CD14-positive monocyte (primary cell): ENCODE results near the gene RELT. TPM values are rescaled to one million over a fixed set of nuclear protein-coding genes. Genes with fewer than 3 reads are reported as not detected.
A peak's percentile ranks its signal among the peaks of the same experiment; 100 is the strongest.

Experiments
- DNase-seq, 3 donors: peaks; one replicate each; pipeline ENCODE4 v3.0.0-alpha.2; 2011 to 2022
- H2AFZ ChIP-seq: 2 replicates; pipeline ENCODE4 v1.6.0; 2012; ENCODE audit warnings: mild to moderate bottlenecking, low read depth, low read length, inconsistent platforms; ENCODE audit not compliant: insufficient read depth, poor library complexity, severe bottlenecking
- H3K27ac ChIP-seq, 2 donors: 1 replicate in 1 of 2; 2 replicates in 1 of 2; pipeline ENCODE4 v1.5.1; 2012 to 2013; ENCODE audit warnings: low read length in 2 of 2, control low read depth in 1 of 2, inconsistent platforms in 1 of 2, low read depth in 1 of 2, mild to moderate bottlenecking in 1 of 2
- H3K27me3 ChIP-seq, 2 donors: one replicate each; pipeline versions ENCODE4 v1.6.0 to v1.6.1; 2011 to 2013; ENCODE audit warnings: low read length in 2 of 2; ENCODE audit not compliant: control insufficient read depth in 2 of 2, insufficient read depth in 2 of 2
- H3K36me3 ChIP-seq, 2 donors: replicated peaks in 1 of 2; 1 replicate in 1 of 2; 2 replicates in 1 of 2; pipeline versions ENCODE4 v1.5.1 to v1.6.1; 2012 to 2013; ENCODE audit warnings: low read length in 2 of 2, control low read depth in 1 of 2, inconsistent platforms in 1 of 2, mild to moderate bottlenecking in 1 of 2; ENCODE audit not compliant: insufficient read depth in 2 of 2, control insufficient read depth in 1 of 2
- H3K4me1 ChIP-seq, 2 donors: 1 replicate in 1 of 2; 2 replicates in 1 of 2; pipeline versions ENCODE4 v1.5.1 to v1.6.1; 2012 to 2013; ENCODE audit warnings: low read length in 2 of 2, control low read depth in 1 of 2, inconsistent platforms in 1 of 2, mild to moderate bottlenecking in 1 of 2, moderate library complexity in 1 of 2; ENCODE audit not compliant: insufficient read depth in 2 of 2, control insufficient read depth in 1 of 2
- H3K4me2 ChIP-seq: replicated peaks from 2 replicates; pipeline ENCODE3; 2012; ENCODE audit warnings: low read length, moderate library complexity, mild to moderate bottlenecking; ENCODE audit not compliant: poor library complexity, severe bottlenecking; ENCODE audit errors: extremely low read depth
- H3K4me3 ChIP-seq, 3 experiments: fragments of 200-600 bp in 1 of 3; sonication (generic) in 1 of 3; replicated peaks in 1 of 3; 1 replicate in 2 of 3; 2 replicates in 1 of 3; pipeline ENCODE4 v1.5.1; 2011 to 2013; ENCODE audit warnings: low read length in 3 of 3, mild to moderate bottlenecking in 3 of 3, control low read depth in 2 of 3, low read depth in 2 of 3, inconsistent platforms in 1 of 3, moderate library complexity in 1 of 3
- H3K79me2 ChIP-seq: 2 replicates; pipeline ENCODE4 v1.6.0; 2012; ENCODE audit warnings: mild to moderate bottlenecking, control low read depth, inconsistent platforms, low read length, moderate library complexity; ENCODE audit not compliant: insufficient read depth
- H3K9ac ChIP-seq: 2 replicates; pipeline ENCODE4 v1.6.0; 2017; ENCODE audit warnings: low read length, mild to moderate bottlenecking; ENCODE audit not compliant: insufficient read depth, poor library complexity, severe bottlenecking
- H3K9me3 ChIP-seq, 2 donors: replicated peaks in 1 of 2; 1 replicate in 1 of 2; 2 replicates in 1 of 2; pipeline versions ENCODE4 v1.5.1 to v1.6.1; 2012 to 2013; ENCODE audit warnings: low read length in 2 of 2, control low read depth in 1 of 2; ENCODE audit not compliant: control insufficient read depth in 1 of 2, insufficient read depth in 1 of 2
- H4K20me1 ChIP-seq: 2 replicates; pipeline ENCODE4 v1.6.0; 2012; ENCODE audit warnings: mild to moderate bottlenecking, low read length, control low read depth, moderate library complexity; ENCODE audit not compliant: insufficient read depth
- H3K27ac Mint-ChIP-seq, 7 donors: one replicate each; pipeline ENCODE4 v1.8.0; 2020; ENCODE audit warnings: mild to moderate bottlenecking in 7 of 7, mixed read lengths in 7 of 7, moderate library complexity in 6 of 7, inconsistent platforms in 2 of 7
- H3K27me3 Mint-ChIP-seq, 3 donors: one replicate each; pipeline ENCODE4 v1.8.0; 2021 to 2022; ENCODE audit warnings: low read depth in 3 of 3, mild to moderate bottlenecking in 3 of 3, mixed read lengths in 3 of 3, moderate library complexity in 3 of 3, inconsistent platforms in 1 of 3
- H3K36me3 Mint-ChIP-seq, 2 donors: one replicate each; pipeline ENCODE4 v1.8.0; 2020; ENCODE audit warnings: mixed read lengths in 2 of 2, inconsistent platforms in 1 of 2, mild to moderate bottlenecking in 1 of 2
- H3K4me1 Mint-ChIP-seq: one replicate; pipeline ENCODE4 v1.8.0; 2020; ENCODE audit warnings: mild to moderate bottlenecking, mixed read lengths
- H3K4me3 Mint-ChIP-seq, 2 donors: one replicate each; pipeline ENCODE4 v1.8.0; 2020; ENCODE audit warnings: mild to moderate bottlenecking in 2 of 2, mixed read lengths in 2 of 2, moderate library complexity in 1 of 2
- H3K9me3 Mint-ChIP-seq, 7 donors: one replicate each; pipeline ENCODE4 v1.8.0; 2020 to 2022; ENCODE audit warnings: mixed read lengths in 7 of 7, mild to moderate bottlenecking in 6 of 7, moderate library complexity in 6 of 7, inconsistent platforms in 2 of 7
- WGBS: methylation state at CpG from one replicate; pipeline ENCODE4 v1.1.5; 2013; ENCODE audit warnings: missing lambda C conversion rate; ENCODE audit not compliant: insufficient coverage; 5-methylcytosine and 5-hydroxymethylcytosine counted together
- intact Hi-C, 2 donors: fragments of 100-400 bp; cut with micrococcal nuclease; formaldehyde crosslinking; loops; one replicate each; pipeline versions ENCODE4 v1.15.0 to v1.15.1; 2023
- polyA plus RNA-seq, 3 donors: library from polyadenylated mRNA; depleted of rRNA in 1 of 3; unstranded in 2 of 3; stranded (reverse) in 1 of 3; fragments of 300-500 nt in 2 of 3; fragments of >200 nt in 1 of 3; fragmentation: Illumina TruSeq in 2 of 3; gene quantifications; 1 replicate in 2 of 3; 2 replicates in 1 of 3; pipeline ENCODE4 v1.2.3, GENCODE V29; 2012 to 2021
- TF ChIP-seq, protein P1 (sequence below): fragments of 200-600 bp; IDR thresholded peaks from one replicate; pipeline ENCODE4 v1.8.0; 2022; ENCODE audit warnings: antibody characterized with exemption, mild to moderate bottlenecking

Gene RELT
- polyA plus RNA-seq, 3 donors: 16.4 to 265 (median 27.3) TPM

DNA sequence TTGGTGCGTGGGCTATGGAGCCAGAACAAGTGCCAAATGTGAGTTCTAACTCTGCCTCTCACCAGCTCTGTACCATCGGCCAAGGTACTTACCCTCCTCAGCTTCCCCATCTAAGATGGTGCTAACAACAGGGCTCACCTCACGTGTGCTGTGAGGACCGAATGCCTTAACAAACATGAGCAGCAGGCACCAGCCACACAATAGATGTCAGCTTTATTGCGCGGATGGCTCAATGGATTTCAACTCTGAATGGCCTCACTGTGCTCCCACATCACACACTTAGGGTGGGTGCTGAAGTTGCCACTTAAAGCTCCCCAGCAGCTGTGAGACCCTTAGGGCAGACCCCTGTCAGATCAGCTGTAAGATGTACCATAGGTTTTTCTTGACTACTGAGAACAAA is 24.1 kb downstream of the RELT start:
- H3K4me3 ChIP-seq: no peak overlapping the region
- 90% methylated on average over 4 of the region's 6 CpGs for WGBS
- intact Hi-C loops: loop anchor here in 1 of 2 donors (2.0 kb wide), 1 partner anchor 261 kb away; no protein-coding TSS in a partner anchor
- peaks cover 16% of the 10 kb centered on the region for H3K79me2 ChIP-seq
- TF ChIP-seq, protein P1, sequence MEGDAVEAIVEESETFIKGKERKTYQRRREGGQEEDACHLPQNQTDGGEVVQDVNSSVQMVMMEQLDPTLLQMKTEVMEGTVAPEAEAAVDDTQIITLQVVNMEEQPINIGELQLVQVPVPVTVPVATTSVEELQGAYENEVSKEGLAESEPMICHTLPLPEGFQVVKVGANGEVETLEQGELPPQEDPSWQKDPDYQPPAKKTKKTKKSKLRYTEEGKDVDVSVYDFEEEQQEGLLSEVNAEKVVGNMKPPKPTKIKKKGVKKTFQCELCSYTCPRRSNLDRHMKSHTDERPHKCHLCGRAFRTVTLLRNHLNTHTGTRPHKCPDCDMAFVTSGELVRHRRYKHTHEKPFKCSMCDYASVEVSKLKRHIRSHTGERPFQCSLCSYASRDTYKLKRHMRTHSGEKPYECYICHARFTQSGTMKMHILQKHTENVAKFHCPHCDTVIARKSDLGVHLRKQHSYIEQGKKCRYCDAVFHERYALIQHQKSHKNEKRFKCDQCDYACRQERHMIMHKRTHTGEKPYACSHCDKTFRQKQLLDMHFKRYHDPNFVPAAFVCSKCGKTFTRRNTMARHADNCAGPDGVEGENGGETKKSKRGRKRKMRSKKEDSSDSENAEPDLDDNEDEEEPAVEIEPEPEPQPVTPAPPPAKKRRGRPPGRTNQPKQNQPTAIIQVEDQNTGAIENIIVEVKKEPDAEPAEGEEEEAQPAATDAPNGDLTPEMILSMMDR: no peak
- Mint-ChIP-seq H3K36me3 (peaks cover 58 to 74% of the 10 kb centered on the region in 2 donors), H3K27ac (peak overlapping the region; percentile 6 to 77 (median 60)), H3K27me3 (no peaks in the 10 kb centered on the region), H3K4me3 (no peak overlapping the region), H3K9me3 (no peaks in the 10 kb centered on the region), H3K4me1 (peaks cover 22% of the 10 kb centered on the region)
- DNase-seq: no peak
- peaks cover 11 to 23% of the 10 kb centered on the region in 2 donors for H3K4me1 ChIP-seq
- peaks cover 60 to 75% of the 10 kb centered on the region in 2 donors for H3K36me3 ChIP-seq
- no peak overlapping the region for H3K4me2 ChIP-seq
- peaks cover 97% of the 10 kb centered on the region for H4K20me1 ChIP-seq
- no peak overlapping the region for H3K9ac ChIP-seq
- H3K27me3 ChIP-seq: no peaks in the 10 kb centered on the region
- peak overlapping the region in 1 of 2 donors; percentile 30 for H3K27ac ChIP-seq
- no peak overlapping the region for H2AFZ ChIP-seq
- no peaks in the 10 kb centered on the region for H3K9me3 ChIP-seq

DNA sequence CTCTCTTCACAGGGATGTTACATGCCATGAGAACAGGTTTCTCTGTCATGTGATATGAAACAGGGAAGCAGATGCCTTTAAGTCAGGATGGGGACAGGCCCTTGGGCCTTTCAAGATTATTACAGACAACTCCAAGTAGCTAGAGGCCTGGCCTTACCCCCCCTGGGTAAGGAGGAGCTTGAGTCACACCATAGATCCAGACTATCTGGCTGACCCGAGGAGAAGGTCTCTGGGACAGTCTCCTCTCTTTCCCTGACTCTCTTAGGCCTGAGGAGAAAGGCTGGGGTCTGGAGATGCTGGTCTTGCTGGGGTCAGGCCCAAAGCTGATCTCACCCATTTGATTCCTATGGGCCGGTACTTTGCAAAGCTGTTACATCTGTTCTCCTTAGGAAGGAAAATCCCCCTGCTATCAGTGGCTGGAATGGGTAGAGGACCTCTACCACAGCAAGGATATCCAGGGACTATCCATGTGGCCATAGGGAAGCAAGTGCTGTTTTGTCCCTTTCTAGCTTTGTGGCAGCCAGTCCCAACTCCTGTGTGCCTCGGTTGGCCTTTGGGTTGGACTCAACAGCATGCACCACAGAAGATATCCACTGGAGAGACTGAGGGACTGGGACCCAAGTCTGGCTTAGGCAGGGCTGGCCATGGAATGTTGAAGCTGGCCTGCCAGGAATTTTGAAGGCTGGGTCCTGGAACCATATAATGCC is 25.2 kb downstream of the RELT start:
- no peak overlapping the region for H3K4me3 ChIP-seq
- no peaks in the 10 kb centered on the region for H3K9me3 Mint-ChIP-seq
- H2AFZ ChIP-seq: no peak overlapping the region
- H3K9me3 ChIP-seq: no peaks in the 10 kb centered on the region
- no peak overlapping the region for H3K4me3 Mint-ChIP-seq
- H3K27ac Mint-ChIP-seq: peak overlapping the region in 5 of 7 donors; percentile 6 to 63 (median 30)
- peak overlapping the region in 1 of 2 donors; percentile 16 for H3K27ac ChIP-seq
- H3K9ac ChIP-seq: no peak overlapping the region
- no peak overlapping the region for H3K4me2 ChIP-seq
- H3K36me3 ChIP-seq: peaks cover 60 to 75% of the 10 kb centered on the region in 2 donors
- 100% methylated on average over 1 of the region's 3 CpGs for WGBS
- TF ChIP-seq, protein P1: no peak
- no peak for DNase-seq
- peaks cover 7% of the 10 kb centered on the region for H3K79me2 ChIP-seq
- intact Hi-C loops: loop anchor here in 1 of 2 donors (2.0 kb wide), 1 partner anchor 259 kb away; no protein-coding TSS in a partner anchor
- H3K36me3 Mint-ChIP-seq: peaks cover 59 to 74% of the 10 kb centered on the region in 2 donors
- peaks cover 97% of the 10 kb centered on the region for H4K20me1 ChIP-seq
- H3K4me1 Mint-ChIP-seq: peaks cover 23% of the 10 kb centered on the region
- H3K27me3 Mint-ChIP-seq: no peaks in the 10 kb centered on the region
- peaks cover 11 to 23% of the 10 kb centered on the region in 2 donors for H3K4me1 ChIP-seq
- no peaks in the 10 kb centered on the region for H3K27me3 ChIP-seq
